DMS79 (cell line): ENCODE results near the gene IKZF2.
"Not testable (repeated sequence)": the region's sequence is repeated elsewhere in the genome, so short reads cannot be mapped to it uniquely, and the experiment has no call there.

Experiments used
- DNase-seq: peaks from one replicate; lab custom pipeline; 2025; lab: John Stamatoyannopoulos, UW

IKZF2 gene

DNA sequence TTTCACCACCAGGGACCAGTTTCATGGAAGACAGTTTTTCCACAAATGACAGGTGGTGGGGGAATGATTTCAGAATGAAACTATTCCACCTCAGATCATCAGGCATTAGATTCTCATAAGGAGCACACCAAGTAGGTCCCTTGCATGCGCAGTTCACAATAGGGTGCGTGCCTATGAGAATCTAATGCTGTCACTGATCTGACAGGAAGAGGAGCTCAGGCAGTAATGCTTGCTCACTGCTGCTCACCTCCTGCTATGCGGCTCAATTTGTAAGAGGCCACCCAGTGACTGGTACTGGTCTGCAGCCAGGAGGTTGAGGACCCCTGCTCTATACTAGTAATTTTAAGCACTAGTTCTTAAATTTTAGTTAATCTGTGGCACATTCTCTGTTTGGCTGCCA, 107.8 kb downstream of the IKZF2 start:
- DNase-seq: no peak

DNA sequence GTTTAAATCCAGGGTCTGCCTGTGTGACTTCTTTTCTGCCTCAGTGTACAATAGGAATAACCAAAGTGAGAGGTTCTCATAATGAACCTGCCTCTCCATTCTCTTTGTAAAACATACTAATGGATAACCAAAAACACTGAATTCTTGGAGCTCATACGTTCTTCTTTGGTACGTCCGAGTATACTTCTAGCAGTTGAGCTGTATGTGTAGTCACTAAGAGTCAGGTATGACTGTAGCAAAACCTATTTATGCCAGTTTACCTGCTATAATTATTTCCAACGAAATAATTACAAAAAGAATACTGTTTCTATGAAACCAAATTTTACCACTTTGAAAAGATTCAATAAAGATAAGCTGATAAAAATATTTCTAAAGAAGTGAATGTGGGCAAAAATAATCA, 109.2 kb downstream of the IKZF2 start:
- DNase-seq: no peak

DNA sequence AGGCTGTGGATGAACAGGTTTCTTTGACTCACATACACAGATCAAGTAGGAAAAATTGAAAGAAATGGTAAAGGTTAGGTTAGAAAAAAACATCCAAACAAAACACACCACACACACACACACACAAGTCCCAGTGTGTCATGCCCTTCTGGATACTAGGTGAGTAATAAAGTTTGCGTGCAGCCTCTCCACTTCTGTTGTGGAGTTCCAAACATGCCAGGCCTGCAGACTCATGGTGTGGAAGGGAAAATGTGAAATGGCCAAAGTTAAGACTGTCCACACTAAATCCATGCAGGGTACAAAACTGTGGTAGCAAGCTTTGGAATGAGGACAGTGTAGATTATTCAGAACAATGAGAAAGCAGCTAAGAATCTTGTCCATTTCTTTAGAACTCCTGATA, 114.6 kb downstream of the IKZF2 start:
- DNase-seq: no peak

DNA sequence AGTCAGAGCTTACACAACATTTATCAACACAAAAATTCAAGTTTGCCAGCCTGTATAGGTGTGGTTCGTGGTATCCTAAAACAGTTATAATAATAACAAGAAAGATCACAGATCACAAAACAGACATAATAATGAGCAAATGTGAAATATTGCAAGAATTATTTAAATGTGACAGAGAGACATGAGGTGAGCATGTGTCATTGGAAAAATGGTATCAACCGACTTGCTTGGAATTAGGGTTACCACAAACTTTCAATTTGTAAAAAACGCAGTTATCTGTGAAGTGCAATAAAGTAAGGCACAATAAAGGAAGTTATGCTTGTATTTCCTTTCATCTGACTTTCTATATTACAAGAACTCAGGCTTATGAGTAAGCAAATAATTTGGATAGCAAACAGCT, 116.8 kb downstream of the IKZF2 start:
- DNase-seq: no peak

DNA sequence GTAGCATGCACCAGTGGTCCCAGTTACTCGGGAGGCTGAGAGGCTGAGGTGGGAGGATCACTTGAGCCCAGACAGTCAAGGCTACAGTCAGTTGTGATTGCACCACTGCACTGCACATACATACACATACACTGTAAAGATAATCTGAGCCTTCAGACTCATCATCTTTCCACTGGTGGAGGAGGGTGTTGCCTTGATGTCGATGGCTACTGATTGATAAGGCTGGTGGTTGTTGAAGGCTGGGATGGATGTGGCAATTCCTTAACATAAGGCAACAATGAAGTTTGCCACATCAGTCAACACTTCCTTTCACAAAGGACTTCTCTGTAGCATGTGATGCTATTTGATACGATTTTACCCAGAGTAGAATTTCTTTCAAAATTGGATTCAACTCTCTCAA, 118.8 kb downstream of the IKZF2 start:
- no peak for DNase-seq

DNA sequence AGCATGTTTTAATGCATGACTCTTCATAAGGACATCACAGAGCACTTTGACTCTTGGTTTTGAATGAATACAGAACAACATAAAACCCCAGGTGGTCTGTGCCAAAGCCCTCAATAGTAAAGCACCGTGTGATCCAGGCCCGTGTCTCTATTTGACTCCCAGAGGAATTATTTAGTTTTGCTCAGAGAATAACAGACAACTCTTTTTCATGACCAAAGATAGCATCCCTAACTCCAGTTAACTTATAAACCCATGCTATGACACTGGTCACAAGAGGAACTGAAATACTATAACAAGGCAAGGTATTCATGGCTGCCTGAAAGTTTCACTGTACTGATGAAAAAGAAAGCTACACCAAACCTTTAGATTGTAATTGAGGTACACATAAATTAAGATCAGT, 128.4 kb downstream of the IKZF2 start:
- DNase-seq: no peak

DNA sequence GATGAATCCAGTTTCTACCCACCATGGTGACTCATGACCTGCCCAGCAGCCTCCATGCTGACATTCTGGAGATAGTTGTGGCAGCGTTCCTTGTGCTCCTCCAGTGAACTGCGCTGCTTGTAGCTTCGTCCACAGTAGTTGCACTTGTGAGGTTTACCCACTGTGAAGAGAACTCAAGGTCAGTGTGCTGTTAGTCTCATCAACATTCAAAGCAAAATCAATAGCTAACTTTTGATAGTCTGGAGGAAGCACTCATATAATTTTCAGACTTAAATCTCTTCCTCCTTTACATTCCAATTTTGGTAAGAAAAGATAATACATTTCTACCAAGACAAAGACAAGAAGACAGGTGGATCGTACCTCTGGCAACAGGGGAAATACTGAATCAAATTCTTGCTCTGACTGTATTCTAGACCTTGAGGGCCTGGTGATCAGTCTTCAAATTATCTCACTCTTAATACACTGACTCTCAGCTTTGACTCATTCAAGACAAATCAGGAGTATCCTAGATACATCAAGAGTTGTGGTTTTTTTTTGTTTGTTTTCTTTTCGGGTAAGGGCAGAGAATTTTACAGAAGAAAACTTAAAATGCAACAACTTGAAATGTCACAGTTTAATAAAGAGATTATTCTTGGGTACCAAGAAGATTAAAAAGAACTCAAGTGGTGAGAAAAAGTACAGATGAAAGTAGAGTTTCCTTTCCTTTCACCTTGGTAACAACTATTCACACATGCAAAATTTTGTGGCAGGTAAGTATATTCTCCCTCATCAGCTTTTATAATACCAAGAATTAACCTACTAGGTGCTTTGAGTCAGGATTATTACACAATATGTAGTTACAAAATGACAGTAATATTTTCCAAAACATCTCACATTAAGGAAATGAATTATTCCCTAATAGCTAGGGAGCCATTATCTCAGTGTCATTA, 129.2 kb downstream of the IKZF2 start:
- DNase-seq: no peak

DNA sequence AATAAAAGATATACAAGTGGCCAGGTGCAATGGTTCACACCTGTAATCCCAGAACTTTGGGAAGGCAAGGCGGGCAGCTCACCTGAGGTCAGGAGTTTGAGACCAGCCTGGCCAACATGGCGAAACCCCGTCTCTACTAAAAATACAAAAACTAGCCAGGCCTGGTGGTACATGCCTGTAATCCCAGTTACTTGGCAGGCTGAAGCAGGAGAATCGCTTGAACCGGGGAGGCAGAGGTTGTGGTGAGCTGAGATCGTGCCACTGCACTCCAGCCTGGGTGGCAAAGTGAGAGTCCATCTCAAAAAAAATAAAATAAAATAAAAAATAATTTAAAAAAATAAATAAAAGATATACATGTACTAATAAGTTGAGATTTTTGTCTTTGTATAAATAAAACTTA, 130.5 kb downstream of the IKZF2 start:
- DNase-seq: not testable (repeated sequence)

DNA sequence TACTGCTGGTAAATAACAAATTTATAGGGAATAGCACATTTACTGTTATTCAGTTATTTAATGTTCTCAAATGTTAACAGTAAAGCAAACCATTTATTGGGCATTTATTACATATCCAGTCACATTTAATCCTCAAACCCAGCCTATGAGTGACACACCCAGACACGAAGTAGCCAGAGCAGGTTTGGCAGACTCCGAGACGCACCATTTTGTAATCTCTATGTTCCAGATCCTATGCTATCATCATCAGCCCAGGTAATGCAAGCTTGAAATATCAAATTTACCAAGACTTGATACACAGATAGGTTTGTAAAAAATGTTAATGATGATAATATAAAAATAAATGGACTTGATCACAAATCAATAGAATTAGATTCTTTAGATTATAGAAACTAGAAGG, 131.1 kb downstream of the IKZF2 start:
- DNase-seq: no peak

DNA sequence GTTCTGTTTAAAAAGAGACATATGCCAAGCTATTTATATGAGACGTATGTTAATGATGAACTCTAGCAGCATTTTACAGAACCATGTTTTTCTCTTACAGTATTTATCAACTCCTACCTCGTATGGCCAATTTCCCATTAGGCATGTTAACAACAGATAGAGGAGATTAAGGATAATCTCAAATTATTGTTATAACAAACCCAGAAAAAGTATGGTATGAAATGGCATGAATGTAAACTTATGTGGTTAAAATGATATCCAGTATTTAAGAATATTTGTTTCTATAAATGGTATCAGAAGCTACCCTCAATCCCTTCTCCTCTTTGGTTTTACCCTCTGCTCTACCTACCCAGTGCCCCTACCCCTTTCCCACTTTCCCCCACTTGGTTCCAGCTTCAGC, 132.0 kb downstream of the IKZF2 start:
- no peak for DNase-seq

DNA sequence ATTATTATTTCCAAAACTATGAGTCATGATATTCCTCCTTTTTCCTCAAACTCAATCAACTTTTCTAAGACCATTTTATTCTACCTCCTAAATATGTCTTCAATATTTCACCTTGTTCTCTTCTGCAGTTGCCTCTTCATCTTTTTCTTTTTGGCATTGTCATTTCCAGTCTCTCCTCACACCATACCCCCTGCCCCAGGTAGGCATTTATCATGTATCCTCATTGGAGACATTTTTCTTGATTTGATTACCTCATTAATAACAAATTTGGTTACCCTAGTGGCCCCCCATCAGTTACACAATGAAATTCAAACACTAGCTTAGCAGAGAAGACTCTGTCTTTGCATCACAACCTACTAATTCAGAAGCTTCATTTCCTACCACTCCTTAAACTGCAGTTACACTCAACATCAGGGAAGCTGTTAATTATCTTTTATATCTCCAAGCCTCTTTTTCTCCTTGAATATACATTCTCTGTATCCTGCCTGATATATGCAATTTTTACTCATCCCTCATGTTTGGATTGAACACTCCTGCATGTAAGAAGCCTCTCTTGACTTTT, 133.0 kb downstream of the IKZF2 start:
- DNase-seq: no peak

DNA sequence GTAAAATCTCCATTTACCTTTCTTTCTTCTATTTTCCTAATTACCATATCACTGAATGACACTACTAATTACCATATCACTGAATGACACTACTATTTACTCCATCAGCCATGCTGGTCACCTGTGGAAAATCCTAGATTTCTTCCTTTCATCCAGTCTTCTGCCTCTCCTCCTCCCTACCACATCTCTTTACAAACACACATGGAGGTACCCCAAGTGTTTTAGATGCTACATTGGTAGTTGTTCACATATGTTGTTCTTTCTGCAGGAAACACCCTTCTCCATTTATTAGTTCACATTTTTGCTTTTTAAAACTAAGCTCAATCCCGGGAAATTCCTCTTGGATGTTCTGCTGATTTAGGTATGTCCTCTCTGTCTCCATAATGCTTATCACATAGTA, 134.0 kb downstream of the IKZF2 start:
- DNase-seq: no peak

DNA sequence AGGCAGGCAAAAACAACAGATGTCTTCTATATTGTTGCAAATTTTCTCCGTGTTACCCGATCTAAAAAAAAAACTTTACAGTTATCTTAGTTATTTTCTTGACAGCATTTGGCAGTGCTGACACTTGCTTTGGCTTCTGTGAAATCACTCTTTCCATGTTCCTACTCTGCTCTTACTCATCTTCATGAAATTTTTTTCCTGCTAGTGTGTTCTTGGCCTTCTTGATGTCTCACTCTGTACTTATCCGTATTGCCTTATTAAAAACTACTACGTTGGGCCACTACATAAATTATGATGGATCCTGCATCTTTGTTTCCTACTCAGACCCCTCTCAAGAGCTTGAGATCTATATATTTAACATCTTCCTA, 134.4 kb downstream of the IKZF2 start:
- no peak for DNase-seq

DNA sequence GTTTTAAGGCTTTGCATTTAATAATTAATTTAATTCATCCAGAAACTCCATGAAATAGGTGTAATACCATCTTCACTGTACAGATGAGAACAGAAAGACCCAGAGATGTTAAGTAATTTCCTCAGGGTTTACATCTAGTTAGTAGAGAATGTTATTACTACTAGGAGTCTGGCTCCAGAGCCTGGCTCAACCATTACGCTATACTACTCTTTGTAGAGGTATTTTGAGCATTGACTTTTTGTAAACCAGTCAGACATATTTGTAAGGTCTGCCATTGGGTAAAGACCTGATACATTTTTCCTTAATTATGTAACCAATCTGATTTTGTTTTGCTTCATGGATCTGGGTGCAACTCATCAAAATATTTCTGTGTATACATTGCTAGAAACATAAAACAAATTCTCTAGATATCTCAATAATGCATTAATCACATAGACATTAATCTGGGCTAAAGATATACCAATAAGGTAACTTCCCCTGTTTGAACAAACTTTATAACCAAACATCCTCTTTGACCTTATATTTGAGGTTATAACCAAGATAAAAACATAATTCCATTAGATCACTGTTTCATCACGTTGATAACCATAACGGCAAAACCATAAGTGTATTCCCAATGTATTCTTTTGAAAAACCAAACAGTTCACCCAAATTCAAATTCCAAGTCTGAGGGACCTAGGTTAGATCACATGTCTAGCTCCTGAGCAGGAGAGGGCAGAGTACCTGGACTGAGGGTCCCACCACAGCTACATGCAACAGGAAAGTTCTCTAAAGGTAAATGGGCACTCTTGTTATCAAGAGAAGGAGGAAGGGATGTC, 135.0 kb downstream of the IKZF2 start:
- no peak for DNase-seq

DNA sequence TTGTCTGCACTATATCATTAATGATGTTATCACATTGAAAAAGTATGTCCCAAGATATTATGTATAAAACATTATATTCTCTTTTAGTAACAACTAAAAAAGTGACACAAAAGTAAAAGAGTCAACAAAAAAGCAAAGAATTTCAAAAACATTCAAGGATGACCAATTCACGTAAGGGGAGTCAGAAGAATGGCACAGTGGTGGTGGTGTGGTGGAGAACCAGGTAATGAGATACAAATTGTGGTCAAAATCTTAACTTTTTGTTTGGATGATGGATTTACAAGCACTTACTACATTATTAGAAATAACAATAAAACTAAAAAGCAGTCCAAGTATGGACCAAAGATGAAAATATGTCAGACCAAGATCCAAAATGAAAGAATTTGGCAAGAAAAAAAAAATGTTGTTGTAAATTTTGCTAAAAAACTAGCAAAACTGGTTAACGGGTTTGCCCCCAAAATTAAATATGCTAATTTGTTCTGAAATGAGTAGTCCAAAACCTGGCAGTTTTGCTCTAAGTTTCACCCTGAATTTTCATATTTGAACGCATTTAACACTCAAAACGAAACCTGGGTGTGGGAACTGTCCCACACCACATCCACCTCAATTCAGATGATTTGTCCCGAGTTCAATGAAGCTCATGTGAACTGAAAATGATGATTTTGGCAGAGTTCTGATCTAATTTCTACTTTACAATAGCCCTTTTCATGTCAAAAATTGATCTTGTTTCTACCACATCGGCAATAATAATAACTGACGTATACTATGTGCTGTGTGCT, 135.8 kb downstream of the IKZF2 start:
- no peak for DNase-seq

DNA sequence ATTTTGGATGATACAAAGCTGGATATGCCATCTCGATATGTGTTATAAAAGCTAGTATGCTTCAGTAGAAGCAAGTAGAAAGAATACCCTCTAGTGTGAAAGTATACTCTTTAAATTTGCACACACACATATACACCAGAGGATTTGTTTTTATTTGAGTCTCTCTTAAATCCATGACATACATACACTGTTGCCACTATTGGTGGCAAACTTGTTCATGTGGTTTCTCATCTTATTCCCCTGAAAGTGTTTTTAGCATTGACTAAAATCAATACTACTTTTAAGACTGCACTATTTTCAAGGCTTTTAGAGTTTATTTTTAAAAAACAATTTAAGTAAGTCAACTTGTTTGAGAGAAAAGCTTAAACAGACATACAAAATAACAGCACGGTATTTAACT, 137.4 kb downstream of the IKZF2 start:
- DNase-seq: no peak

DNA sequence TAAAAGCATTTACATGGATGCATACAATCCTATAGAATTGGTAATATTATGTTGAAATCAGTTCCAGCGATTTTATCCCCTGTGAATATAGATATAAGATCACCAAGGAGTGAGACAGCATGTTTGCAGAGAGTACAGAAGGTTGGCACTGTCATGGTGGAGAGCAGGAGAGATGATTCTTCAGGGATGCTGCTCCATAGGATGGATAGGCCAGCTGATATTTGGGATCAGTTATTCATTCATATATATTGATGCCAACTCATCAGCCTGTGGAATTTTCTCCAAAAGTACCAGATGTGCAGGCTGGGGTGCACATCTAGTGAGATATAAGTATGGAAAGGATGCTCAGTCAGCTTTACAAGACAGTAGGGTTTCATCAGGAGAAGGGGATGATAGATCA, 139.9 kb downstream of the IKZF2 start:
- no peak for DNase-seq

DNA sequence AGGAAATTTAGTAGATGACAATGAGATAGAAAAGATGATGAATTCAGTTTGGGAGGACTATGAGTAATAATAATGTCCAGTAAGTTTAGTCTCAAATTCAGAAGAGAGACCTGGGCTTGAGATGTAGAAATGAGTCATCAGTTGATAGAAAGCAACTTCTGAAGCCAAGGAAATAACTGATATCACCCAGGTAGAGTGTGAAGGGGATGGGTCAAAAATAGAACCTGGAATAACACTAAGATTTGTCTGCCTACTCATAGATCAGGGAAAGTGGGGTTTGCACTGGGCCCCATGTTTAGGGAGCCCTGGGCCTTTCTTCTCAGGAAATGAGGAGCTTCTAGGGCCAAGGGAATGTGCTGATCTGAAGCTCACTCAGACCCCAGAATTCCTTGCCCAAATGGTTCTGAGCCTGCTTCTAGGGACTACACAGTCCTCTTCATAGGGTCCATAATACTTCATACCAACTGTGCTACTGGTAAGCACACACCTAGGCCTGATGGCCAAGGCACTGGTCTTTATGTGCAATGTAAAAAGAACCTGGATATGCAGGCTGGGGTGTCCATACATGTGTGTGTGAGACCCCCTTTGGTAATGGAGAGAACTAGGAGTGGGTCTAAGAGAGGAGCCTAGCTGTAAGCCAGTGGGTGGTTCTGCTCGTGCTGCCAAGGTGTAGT, 141.2 kb downstream of the IKZF2 start:
- DNase-seq: no peak

DNA sequence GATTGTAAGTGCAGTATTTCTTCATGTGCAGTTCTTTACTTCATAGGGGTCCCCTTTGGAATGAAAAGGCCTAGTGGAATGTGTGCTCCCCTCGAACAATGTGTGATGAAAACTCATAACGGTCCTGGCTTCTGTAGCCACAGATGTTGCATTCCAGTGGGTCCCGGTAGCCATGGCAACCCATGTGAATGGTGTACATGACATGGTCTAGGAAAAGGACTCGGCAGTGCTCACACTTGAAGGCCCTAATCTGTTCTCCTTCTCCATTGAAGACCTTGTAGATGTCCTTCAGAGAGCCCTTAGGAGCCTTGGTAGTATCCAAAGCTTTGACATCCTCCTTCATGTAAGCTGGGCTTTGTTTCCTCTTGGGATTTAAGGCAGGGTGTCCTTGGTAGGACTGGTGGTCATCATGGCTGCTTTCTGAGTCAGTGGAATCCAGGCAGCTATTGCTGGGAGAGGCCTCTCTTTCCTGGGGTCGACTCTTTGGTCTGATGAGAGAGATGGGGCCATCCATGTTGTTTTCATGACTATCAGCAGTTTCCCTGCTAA, 144.0 kb downstream of the IKZF2 start:
- DNase-seq: no peak

DNA sequence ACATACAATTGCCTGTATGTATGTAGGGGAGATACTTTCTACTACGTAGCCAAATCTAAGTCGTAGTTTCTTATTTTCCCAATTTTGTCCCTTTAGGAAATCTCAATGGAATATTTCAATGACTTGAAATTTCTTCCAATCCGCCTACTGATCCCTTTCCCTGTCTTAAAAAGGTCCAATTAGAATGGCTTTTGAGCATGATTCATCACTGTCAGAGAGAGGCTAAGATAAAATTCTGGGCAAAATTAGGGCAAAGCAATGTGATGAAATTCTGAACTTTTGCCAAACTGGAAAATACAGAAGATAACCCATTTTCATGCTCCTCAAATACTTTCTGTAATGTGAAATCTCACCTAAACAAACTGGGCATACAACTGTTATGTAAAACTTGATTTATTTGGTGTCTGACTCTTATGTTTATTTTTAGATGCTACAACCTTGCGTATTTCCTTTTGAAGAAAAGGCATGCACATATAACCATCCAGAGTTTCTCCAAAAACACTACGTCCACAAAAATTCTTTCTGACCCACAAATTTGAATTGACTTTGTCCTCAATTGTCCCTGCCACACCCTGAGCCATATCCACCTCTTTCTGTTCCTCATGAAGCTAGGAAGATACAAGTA, 147.1 kb downstream of the IKZF2 start:
- no peak for DNase-seq

DNA sequence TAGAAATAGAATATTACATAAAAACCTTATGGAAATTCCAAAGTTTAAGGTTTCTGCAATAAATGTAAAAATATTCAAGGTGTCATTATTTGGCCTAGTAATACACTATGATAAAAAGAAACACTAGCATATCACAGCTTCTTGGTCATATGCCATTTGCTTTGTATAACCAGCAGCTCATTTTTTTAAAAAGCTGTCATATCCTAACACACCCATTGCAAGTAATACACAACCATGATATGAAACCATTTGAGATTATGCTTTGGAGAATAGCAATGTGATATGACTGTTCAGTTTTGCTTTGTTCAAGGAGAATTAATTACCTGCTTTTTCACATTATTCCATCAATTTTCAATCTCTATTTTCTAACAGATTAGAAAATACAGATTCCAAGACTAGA, 149.0 kb downstream of the IKZF2 start:
- DNase-seq: no peak
